Stimulated activated CD8-positive, alpha-beta memory T cell treated with anti-CD3 and anti-CD28 coated beads, Interleukin-12 subunit alpha, Interleukin-12 subunit beta, amount 100 ng/mL, for 4 hours (primary cell): ENCODE data around the gene MRPS6.

Experiments used
- DNase-seq: peaks from one replicate; pipeline ENCODE4 v3.0.0-alpha.2; 2020; ENCODE audit warnings: low read depth

MRPS6 gene

DNA sequence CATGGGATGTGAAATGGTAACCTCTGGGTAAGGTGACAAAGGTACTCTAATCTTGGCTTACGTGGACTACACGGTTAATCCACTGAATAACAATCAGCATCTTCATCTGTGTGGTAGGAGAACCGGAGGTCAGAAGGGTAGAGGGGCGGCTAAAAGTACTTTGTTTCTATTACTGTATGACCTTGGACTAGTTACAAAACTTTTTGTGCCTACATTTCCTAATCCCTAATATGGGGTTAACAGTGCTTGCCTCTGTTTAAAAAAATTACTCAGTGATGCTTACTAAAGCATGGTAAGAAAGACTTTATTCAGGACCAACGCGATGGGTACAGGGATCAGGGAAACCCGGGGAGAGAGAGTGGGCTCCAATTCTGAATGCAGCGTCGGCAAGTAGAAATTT is 1.7 kb upstream of the MRPS6 start:
- DNase-seq: no peak

GRCh38 chr21:34072145-34073031 is 990 bp upstream of the MRPS6 start:
- DNase-seq: no peak

DNA sequence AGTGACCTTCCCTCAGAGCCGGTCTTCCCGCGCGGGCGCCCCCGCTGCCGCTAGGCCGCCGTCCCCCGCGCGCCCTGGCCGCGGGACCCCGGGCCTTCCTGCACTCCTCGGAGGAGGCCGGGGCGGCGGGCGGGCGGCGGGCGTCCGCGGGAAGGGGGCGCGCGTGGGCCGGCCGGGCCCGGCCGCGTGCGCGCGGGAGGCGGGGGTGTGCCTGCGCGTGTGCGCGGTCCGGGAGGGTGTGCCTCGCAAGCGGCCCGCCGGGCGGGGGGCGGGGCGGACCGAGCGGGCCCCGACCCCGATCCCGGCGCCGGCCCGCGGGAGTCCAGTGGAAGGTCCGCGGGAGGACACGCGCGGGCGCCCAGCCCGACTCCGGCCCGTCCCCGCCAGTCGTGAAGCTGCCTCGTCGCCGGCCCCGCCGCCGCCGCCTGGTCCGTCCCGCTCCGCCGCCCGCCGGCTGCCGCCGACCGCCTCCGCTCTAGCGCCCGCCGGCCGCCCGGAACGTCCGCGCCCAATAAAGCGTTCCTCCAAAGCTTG is 438 bp downstream of the MRPS6 start:
- DNase-seq: peak; percentile 48

- DNase-seq: no peak
Measured at GRCh38 chr21:34074283-34075090, 1.1 kb downstream of the MRPS6 start.

DNA sequence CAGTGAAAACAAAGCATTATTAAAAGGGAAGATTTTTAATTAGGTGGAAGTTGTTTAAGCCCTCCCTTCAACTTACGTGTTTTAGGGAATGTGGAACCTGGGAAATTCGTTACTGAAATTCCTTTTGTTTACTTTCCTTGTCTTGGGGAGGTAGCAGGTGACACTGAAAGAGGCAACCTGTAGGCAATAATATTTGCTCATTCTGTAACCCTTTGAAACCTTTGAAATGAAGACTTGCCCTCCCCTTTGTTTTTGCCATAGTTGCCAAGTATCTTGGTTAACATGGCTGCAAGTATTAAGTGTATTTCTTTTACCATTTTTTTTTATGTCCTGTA is 1.7 kb downstream of the MRPS6 start:
- no peak for DNase-seq

GRCh38 chr21:34075760-34076660 is 2.6 kb downstream of the MRPS6 start:
- no peak for DNase-seq

GRCh38 chr21:34076835-34077234 is 3.5 kb downstream of the MRPS6 start:
- no peak for DNase-seq

DNA sequence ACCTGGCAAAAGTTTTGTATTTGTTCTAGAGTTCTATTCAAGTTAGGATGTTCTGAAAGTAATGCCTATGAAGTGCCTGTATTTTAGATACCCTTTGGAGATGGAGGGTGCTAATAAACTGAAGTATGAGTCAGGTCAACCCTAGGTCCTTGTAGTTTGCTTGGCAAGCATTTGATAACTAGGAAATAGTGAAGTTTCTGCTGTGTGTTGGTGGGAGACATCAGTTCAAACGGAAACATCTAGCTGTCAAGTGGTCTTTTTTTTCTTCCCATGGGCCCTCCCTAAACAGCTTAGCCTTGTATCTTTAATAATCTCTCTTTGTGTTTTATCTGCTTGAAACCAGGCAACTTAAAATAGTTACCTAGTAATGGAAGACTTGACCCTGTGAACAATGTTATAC is 4.5 kb downstream of the MRPS6 start:
- DNase-seq: no peak

DNA sequence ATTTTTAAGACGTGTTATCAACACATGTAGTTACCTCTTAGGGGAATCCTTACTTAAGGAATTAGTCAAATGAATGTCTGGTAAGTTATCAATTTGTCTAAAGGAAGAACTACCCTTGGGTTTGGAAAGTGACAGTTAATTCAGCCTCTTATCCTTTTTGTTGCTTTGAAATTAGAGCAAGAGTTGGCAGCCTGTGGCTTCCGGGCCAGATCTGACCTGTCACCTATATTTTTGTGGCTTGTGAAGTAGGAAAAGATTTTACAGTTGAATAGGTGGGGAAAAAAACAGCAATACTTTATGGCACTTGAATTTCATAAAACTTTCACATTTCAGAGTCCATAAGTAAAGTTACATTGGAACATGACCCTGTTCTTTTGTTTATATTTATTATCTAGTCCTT is 5.5 kb downstream of the MRPS6 start:
- no peak for DNase-seq

GRCh38 chr21:34080710-34081109 is 7.3 kb downstream of the MRPS6 start:
- no peak for DNase-seq

DNA sequence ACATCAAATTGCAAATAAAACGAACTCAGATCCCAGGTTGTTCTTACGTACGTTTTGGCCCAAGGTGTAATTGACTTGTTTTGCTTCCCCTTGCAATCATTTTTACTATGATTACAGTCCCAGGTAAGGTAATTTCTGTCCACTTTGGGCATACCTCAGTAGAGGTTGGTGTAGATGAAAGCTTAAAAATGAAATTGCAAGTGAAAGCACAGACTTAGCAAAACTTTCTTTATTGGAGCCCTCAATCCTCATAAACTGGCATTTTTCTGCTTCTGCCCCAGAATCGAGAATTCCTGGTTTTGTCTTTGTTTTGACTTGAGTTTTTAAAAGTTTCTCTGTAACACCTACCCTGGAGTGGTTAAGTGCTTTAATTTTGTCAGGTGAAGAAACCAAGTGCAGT is 9.4 kb downstream of the MRPS6 start:
- no peak for DNase-seq

DNA sequence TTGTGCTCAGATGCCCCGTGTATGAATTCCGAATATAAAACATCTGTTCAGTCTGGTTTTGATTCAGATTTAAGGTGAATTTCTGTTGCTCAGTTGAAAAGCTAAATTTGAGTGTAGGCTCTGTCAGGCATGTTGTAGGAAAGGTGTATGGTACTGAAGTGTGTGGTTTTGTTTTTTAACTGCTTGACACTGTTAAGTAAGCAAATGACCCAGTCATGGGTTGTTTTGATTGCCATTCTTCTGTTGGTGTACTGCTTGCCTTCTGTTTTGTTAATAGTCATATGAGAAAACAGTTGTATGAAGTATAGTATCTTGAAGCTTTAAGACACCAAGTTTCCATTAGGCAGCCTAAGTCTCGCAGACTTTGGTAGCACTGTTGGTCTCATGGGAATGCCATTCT is 10.0 kb downstream of the MRPS6 start:
- DNase-seq: no peak

GRCh38 chr21:34085129-34085528 is 11.8 kb downstream of the MRPS6 start:
- no peak for DNase-seq

GRCh38 chr21:34086887-34087306 is 13.5 kb downstream of the MRPS6 start:
- no peak for DNase-seq

- no peak for DNase-seq
Measured at GRCh38 chr21:34088752-34089151, 15.4 kb downstream of the MRPS6 start.

- DNase-seq: no peak
Measured at GRCh38 chr21:34091032-34091431, 17.7 kb downstream of the MRPS6 start.

GRCh38 chr21:34091607-34092006 is 18.2 kb downstream of the MRPS6 start:
- DNase-seq: no peak

DNA sequence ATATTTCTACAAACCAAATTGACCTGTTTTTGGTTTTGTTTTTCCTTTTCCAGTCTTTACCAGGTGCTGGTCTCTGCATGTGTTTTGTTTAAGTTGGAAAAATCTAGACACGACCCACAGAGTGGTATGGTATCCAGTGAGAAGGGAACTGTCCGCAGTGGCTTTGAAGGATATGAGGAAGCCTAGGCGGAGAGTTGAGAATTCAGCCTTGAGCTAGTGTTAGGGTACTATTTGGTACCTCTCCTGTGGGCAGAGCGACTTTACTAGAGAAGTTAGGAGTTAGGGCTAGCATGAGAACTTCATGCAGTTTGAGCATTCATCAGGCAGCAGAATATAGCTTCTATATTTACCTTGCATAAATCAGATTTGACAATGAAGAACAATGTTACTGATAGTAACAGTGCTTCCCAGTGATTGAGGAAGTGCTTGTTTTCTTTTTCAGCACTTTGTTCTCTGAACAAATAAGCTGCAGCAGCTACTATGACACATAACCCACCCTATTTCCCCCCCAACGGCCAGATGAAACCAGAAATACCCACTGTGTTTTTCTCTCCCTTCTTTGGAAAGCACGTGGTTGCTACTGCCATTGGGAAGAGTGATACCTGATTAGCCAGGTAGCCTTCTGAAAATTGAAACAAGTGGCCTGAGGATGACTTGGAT is 19.0 kb downstream of the MRPS6 start:
- DNase-seq: no peak

- no peak for DNase-seq
Measured at GRCh38 chr21:34093083-34093482, 19.7 kb downstream of the MRPS6 start.

GRCh38 chr21:34094949-34095348 is 21.6 kb downstream of the MRPS6 start:
- no peak for DNase-seq

GRCh38 chr21:34097442-34097841 is 24.1 kb downstream of the MRPS6 start:
- no peak for DNase-seq

GRCh38 chr21:34100337-34100736 is 27.0 kb downstream of the MRPS6 start:
- DNase-seq: no peak
